GM21447 (cell line): Measurements from ENCODE around the gene COX4I1.

ENCODE experiments used
- ATAC-seq: cut with Tn5 transposase; IDR thresholded peaks from one replicate; pipeline ENCODE4 v1.9.1; 2021; ENCODE audit not compliant: unreplicated experiment

COX4I1 gene

DNA sequence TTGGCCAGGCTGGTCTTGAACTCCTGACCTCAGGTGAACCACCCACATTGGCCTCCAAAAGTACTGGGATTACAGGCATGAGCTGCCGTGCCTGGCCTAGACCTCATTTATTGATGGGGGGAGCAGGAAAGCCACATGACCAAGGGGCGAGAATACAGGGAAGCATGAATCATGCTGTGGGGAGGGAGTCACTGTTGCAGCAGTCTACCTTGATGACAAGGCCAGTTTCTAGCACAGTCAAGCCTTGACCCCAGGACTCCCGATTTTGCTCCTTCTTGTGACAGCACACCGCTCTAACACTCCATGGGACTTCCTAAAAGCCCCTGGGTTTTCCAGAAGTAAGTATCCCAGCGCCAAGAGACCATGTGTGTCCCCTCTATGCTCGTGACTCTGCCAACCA is 56.6 kb downstream of the COX4I1 start:
- ATAC-seq: no peak

DNA sequence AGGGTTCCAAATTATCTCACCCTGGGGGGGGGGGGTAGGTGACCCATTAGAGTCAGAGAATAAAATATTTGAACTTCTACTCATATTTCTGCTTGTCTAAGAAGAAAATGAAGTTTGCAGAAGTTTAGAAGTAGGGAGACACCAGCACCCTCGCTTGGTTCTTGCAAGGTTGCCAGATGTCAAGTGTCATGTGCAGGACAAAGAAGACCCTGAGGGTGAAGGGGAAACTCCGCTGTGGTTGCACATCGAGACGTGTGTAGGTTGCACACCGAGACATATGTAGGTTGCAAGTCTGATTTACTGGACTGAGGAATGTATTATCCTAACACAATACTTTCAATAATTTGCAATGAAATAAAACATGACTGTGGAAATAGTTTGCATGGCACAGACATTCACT is 57.1 kb downstream of the COX4I1 start:
- ATAC-seq: no peak
